ENCODE measurements around the gene SIL1. TPM values are rescaled to one million over a fixed set of nuclear protein-coding genes. Genes with fewer than 3 reads are reported as not detected.

SIL1 gene
- total RNA-seq, 1 experiment from 2014 or later: 10.7 TPM

DNA sequence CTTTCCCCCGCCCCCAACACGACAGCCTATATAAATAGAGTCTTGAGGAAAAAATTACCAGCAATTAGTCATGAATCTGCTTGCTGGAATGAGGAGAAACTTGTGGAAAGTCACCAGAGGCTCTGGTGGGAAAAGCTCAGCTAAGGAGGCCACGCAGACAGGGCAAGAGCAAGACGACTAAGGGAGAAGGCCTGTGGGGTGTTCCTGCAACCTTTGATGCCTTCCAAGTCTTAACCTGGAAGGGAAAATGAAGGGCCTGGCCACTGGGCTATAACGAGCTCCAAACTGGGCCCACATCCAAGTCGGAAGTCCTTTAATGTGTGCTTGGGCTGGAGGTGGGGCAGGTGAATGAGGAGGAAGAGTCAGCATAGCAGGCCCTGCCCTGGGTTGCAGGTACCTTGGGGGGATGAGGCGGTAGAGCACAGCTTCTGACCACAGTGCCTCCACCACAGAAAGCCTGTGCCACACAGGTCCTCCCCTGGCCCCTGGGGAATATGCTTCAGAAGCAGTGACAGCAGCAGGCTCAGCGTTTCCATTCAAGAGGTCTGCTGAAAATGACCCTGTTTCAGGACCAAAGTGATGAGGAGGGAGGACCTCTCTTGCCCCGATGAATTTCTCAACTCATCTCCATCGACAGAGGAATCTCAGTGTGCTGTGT lies 230.2 kb downstream of the SIL1 start:
- no peak for ATAC-seq

DNA sequence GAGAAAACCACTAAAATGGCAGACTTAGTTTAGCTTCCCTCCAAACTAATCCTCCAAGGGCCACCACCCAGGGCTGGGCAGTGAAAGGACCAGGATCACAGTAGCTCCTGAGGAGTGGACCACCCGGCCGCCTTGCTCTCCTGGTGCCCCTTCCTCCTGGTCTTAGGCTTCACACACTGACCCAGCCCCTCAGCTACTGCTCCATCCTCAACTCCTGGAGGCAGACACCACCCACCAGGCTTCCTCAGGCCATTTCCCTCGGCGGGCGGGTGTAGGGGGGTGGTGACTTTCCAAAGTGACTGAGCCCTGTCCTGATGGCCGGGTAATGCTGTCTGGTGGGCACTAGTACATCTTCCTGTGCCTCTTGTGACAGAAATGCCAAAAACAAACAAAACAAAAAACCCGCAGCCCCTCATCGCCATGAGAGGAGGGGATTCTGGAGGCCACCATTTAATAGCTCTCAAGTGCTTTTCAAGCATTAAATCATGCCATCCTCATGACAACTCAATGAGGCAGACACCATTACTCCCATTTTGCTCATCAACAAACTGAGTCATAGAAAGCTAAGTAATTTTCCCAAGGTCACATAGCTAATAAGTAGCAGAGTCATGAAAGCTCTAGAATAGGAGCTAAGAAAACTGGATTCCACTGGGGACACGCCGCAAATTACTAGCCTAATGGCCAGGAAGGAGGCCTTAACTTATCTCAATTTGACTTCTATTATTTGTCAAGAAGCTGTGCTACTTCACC lies 231.8 kb downstream of the SIL1 start:
- ChIA-PET POLR2A (no interaction called here), CTCF (interaction anchor here (0.7 to 1.4 kb wide), 2 partner anchors 34 to 516 kb away, joined by 3 read pairs; no protein-coding TSS in a partner anchor)
- ATAC-seq (no peak), DNase-seq (ENCODE audit: low spot score) (no peak)
- no peaks in the 10 kb centered on the region; the same call in 1 of the 2 replicates for H3K27me3 Mint-ChIP-seq (ENCODE audit: low read depth)
- H3K27ac Mint-ChIP-seq: no peak overlapping the region
- H3K36me3 Mint-ChIP-seq: no peaks in the 10 kb centered on the region
- no peaks in the 10 kb centered on the region for H3K9me3 Mint-ChIP-seq
- H3K4me1 Mint-ChIP-seq: peaks cover 39% of the 10 kb centered on the region
- no peak overlapping the region for H3K4me3 Mint-ChIP-seq
- TF ChIP-seq NR3C1 (CRISPR knock-in tag; conservative IDR thresholded peaks at IDR 0.05; ENCODE audit: low read depth): no peak
- TF ChIP-seq, protein P1, sequence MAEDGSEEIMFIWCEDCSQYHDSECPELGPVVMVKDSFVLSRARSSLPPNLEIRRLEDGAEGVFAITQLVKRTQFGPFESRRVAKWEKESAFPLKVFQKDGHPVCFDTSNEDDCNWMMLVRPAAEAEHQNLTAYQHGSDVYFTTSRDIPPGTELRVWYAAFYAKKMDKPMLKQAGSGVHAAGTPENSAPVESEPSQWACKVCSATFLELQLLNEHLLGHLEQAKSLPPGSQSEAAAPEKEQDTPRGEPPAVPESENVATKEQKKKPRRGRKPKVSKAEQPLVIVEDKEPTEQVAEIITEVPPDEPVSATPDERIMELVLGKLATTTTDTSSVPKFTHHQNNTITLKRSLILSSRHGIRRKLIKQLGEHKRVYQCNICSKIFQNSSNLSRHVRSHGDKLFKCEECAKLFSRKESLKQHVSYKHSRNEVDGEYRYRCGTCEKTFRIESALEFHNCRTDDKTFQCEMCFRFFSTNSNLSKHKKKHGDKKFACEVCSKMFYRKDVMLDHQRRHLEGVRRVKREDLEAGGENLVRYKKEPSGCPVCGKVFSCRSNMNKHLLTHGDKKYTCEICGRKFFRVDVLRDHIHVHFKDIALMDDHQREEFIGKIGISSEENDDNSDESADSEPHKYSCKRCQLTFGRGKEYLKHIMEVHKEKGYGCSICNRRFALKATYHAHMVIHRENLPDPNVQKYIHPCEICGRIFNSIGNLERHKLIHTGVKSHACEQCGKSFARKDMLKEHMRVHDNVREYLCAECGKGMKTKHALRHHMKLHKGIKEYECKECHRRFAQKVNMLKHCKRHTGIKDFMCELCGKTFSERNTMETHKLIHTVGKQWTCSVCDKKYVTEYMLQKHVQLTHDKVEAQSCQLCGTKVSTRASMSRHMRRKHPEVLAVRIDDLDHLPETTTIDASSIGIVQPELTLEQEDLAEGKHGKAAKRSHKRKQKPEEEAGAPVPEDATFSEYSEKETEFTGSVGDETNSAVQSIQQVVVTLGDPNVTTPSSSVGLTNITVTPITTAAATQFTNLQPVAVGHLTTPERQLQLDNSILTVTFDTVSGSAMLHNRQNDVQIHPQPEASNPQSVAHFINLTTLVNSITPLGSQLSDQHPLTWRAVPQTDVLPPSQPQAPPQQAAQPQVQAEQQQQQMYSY (CRISPR knock-in tag; IDR thresholded peaks at IDR 0.05): no peak
- TF ChIP-seq, protein P2, sequence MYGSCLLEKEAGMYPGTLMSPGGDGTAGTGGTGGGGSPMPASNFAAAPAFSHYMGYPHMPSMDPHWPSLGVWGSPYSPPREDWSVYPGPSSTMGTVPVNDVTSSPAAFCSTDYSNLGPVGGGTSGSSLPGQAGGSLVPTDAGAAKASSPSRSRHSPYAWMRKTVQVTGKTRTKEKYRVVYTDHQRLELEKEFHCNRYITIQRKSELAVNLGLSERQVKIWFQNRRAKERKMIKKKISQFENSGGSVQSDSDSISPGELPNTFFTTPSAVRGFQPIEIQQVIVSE (CRISPR knock-in tag; IDR thresholded peaks at IDR 0.05; ENCODE audit: borderline replicate concordance): no peak
- no peak for TF ChIP-seq KAT7 (CRISPR knock-in tag; IDR thresholded peaks at IDR 0.05; ENCODE audit: borderline replicate concordance)
- TF ChIP-seq, protein P3, sequence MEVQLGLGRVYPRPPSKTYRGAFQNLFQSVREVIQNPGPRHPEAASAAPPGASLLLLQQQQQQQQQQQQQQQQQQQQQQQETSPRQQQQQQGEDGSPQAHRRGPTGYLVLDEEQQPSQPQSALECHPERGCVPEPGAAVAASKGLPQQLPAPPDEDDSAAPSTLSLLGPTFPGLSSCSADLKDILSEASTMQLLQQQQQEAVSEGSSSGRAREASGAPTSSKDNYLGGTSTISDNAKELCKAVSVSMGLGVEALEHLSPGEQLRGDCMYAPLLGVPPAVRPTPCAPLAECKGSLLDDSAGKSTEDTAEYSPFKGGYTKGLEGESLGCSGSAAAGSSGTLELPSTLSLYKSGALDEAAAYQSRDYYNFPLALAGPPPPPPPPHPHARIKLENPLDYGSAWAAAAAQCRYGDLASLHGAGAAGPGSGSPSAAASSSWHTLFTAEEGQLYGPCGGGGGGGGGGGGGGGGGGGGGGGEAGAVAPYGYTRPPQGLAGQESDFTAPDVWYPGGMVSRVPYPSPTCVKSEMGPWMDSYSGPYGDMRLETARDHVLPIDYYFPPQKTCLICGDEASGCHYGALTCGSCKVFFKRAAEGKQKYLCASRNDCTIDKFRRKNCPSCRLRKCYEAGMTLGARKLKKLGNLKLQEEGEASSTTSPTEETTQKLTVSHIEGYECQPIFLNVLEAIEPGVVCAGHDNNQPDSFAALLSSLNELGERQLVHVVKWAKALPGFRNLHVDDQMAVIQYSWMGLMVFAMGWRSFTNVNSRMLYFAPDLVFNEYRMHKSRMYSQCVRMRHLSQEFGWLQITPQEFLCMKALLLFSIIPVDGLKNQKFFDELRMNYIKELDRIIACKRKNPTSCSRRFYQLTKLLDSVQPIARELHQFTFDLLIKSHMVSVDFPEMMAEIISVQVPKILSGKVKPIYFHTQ (CRISPR knock-in tag; IDR thresholded peaks at IDR 0.05): no peak
- TF ChIP-seq PRRX2 (CRISPR knock-in tag; IDR thresholded peaks at IDR 0.05): no peak
- no peak for TF ChIP-seq TEAD1 (CRISPR knock-in tag; IDR thresholded peaks at IDR 0.05)

More for the DNA sequence above, 230.2 kb downstream of the SIL1 start:
- CTCF ChIA-PET: no interaction called here
- no peak for DNase-seq (ENCODE audit: low spot score)
- H3K4me1 Mint-ChIP-seq: peaks cover 37% of the 10 kb centered on the region
- no peaks in the 10 kb centered on the region; the same call in 1 of the 2 replicates for H3K27me3 Mint-ChIP-seq (ENCODE audit: low read depth)
- POLR2A ChIA-PET: no interaction called here
- no peak for TF ChIP-seq ELF4 (CRISPR knock-in tag; IDR thresholded peaks at IDR 0.05; ENCODE audit: low read depth)
- TF ChIP-seq ESRRA (CRISPR knock-in tag; IDR thresholded peaks at IDR 0.05; ENCODE audit: borderline replicate concordance): no peak
- TF ChIP-seq, protein P4, sequence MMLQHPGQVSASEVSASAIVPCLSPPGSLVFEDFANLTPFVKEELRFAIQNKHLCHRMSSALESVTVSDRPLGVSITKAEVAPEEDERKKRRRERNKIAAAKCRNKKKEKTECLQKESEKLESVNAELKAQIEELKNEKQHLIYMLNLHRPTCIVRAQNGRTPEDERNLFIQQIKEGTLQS (CRISPR knock-in tag; conservative IDR thresholded peaks at IDR 0.05): no peak
- TF ChIP-seq, protein P5, sequence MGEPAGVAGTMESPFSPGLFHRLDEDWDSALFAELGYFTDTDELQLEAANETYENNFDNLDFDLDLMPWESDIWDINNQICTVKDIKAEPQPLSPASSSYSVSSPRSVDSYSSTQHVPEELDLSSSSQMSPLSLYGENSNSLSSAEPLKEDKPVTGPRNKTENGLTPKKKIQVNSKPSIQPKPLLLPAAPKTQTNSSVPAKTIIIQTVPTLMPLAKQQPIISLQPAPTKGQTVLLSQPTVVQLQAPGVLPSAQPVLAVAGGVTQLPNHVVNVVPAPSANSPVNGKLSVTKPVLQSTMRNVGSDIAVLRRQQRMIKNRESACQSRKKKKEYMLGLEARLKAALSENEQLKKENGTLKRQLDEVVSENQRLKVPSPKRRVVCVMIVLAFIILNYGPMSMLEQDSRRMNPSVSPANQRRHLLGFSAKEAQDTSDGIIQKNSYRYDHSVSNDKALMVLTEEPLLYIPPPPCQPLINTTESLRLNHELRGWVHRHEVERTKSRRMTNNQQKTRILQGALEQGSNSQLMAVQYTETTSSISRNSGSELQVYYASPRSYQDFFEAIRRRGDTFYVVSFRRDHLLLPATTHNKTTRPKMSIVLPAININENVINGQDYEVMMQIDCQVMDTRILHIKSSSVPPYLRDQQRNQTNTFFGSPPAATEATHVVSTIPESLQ (CRISPR knock-in tag; IDR thresholded peaks at IDR 0.05): no peak
- no peak for TF ChIP-seq ZBTB21 (CRISPR knock-in tag; IDR thresholded peaks at IDR 0.05; ENCODE audit: borderline replicate concordance)
- no peak for TF ChIP-seq PRRX2 (CRISPR knock-in tag; IDR thresholded peaks at IDR 0.05)
- TF ChIP-seq, protein P6, sequence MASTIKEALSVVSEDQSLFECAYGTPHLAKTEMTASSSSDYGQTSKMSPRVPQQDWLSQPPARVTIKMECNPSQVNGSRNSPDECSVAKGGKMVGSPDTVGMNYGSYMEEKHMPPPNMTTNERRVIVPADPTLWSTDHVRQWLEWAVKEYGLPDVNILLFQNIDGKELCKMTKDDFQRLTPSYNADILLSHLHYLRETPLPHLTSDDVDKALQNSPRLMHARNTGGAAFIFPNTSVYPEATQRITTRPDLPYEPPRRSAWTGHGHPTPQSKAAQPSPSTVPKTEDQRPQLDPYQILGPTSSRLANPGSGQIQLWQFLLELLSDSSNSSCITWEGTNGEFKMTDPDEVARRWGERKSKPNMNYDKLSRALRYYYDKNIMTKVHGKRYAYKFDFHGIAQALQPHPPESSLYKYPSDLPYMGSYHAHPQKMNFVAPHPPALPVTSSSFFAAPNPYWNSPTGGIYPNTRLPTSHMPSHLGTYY (CRISPR knock-in tag; IDR thresholded peaks at IDR 0.05): no peak
- TF ChIP-seq EMX1 (CRISPR knock-in tag; IDR thresholded peaks at IDR 0.05): no peak
- TF ChIP-seq, protein P7, sequence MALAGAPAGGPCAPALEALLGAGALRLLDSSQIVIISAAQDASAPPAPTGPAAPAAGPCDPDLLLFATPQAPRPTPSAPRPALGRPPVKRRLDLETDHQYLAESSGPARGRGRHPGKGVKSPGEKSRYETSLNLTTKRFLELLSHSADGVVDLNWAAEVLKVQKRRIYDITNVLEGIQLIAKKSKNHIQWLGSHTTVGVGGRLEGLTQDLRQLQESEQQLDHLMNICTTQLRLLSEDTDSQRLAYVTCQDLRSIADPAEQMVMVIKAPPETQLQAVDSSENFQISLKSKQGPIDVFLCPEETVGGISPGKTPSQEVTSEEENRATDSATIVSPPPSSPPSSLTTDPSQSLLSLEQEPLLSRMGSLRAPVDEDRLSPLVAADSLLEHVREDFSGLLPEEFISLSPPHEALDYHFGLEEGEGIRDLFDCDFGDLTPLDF (CRISPR knock-in tag; IDR thresholded peaks at IDR 0.05): no peak
- TF ChIP-seq CREB1 (CRISPR knock-in tag; IDR thresholded peaks at IDR 0.05): no peak
- TF ChIP-seq JUN (CRISPR knock-in tag; IDR thresholded peaks at IDR 0.05): no peak
- TF ChIP-seq ZNF416 (CRISPR knock-in tag; IDR thresholded peaks at IDR 0.05): no peak
- TF ChIP-seq RELA (CRISPR knock-in tag; IDR thresholded peaks at IDR 0.05; ENCODE audit: borderline replicate concordance): no peak
- TF ChIP-seq NR2C2 (CRISPR knock-in tag; IDR thresholded peaks at IDR 0.05): no peak
- TF ChIP-seq FOXJ3 (CRISPR knock-in tag; IDR thresholded peaks at IDR 0.05; ENCODE audit: borderline replicate concordance): no peak
- TF ChIP-seq, protein P8, sequence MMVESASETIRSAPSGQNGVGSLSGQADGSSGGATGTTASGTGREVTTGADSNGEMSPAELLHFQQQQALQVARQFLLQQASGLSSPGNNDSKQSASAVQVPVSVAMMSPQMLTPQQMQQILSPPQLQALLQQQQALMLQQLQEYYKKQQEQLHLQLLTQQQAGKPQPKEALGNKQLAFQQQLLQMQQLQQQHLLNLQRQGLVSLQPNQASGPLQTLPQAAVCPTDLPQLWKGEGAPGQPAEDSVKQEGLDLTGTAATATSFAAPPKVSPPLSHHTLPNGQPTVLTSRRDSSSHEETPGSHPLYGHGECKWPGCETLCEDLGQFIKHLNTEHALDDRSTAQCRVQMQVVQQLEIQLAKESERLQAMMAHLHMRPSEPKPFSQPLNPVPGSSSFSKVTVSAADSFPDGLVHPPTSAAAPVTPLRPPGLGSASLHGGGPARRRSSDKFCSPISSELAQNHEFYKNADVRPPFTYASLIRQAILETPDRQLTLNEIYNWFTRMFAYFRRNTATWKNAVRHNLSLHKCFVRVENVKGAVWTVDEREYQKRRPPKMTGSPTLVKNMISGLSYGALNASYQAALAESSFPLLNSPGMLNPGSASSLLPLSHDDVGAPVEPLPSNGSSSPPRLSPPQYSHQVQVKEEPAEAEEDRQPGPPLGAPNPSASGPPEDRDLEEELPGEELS (CRISPR knock-in tag; IDR thresholded peaks at IDR 0.05): no peak
- H3K27ac Mint-ChIP-seq: no peak overlapping the region
- no peak overlapping the region for H3K4me3 Mint-ChIP-seq
- H3K9me3 Mint-ChIP-seq: no peaks in the 10 kb centered on the region
- H3K36me3 Mint-ChIP-seq: no peaks in the 10 kb centered on the region

Data from WTC11 (cell line).